ELF-1 (cell line): ENCODE data around the gene CTSE.
"Not testable (repeated sequence)": the region's sequence is repeated elsewhere in the genome, so short reads cannot be mapped to it uniquely, and the experiment has no call there.

Experiments
- DNase-seq: peaks from one replicate; pipeline ENCODE4 v3.0.0-alpha.2; 2016; ENCODE audit warnings: low read depth, low spot score

Gene CTSE

DNA sequence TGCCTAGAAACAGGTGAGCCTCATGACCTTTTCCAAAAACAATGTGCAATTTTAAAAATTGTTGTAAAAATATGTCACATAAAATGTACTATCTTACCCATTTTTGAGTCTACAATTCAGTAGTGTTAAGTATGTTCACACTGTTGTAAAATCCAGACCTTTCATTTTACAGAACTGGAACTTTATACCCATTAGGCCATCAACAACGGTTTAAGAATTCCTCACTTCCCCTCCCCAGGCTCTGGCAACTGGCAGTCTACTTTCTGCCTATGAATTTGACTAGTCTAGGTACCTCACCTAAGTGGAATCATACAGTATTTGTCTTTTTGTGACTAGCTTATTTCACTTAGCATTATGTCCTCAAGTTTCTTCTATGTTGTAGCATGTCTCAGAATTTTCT lies 8.6 kb downstream of the CTSE start:
- DNase-seq = no peak

DNA sequence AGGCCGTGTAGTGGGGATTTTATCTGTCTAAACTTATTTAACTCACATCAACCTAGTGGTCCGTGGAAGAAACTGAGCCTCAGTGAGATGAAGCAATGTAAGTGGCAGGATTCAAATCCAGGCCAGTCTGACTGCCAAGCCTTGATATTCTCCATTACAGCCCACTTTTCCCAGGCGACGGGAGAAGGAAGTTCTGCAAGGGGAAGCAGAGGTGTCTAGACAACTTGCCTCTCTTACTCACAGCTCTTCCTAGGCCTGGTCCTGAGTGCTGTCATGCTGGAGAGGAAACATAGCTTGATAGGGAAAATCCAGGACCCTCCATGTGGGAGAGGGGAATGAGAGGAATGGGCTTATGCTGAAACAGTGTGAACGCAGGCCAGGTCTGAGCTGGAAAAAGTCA lies 9.1 kb downstream of the CTSE start:
- no peak for DNase-seq

DNA sequence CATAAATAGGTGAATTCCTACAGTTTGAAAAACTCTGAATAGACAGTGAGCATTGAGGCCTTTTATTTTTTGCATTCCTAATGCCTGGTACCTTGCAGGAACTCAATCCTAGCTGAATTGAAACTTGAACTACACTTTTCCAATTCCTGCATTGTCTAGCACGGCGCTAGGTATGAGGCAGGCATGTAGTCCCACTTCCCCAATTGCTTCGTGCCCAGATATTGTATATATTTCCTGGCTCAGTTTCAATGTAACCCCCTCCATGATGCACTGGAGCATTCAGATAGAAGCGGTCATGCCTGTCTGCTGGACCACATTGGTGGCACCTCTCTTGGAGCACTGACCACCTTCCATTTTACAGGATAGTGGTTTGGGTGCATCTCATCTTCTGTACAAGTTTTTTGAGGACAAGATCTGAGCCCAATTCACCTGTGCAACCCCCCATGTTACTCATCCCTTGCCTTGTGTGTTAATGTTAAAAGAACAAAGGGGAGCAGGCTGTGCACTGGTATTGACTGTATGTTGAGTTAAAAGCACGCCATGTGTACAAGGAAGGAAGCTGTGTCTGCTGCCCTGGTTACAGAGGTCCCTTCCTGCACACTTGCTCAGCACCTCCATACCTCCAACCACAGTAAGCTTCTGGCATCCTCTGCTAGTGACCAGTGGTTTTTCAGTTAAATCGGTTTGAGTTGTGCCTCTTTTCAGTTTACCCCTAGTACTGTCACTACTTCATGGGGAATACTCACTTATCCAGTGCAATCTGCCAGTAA lies 10.5 kb downstream of the CTSE start:
- DNase-seq = no peak

DNA sequence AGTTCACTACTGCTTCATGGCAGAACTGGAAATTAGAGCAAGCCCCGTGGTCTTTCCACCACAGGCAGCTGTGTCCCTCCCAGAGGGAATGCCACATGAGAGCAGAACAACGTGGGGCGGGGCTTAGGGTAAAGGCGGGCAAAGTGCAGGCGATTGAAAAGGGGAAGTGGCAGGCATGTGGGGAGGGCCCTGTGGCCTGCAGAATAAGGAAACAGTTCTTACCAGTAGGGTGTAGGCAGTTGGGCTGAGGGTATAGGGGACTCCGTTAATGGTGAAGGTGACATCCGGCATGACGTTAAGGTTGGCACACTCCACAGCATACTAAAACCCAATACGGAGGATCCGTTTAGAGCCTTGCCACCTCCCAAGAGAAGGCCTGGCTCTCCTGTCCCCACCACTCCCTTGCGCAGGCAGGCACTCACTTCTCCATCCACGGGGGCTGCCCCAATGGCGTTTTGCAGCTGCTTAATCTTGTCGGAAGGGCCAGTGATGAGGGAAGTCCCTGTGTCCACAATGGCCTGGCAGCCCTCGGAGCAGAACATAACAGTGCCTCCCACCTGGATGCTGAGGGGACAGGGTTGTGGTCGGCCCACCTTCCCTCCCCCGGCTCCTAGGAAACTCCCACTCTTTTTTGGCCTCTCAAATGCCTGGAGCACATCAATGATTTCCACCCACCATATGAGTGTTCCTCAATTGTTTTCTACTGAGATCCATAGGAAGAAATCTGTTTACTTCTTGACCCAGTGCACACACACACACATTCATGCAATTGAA lies 11.4 kb downstream of the CTSE start:
- no peak for DNase-seq

DNA sequence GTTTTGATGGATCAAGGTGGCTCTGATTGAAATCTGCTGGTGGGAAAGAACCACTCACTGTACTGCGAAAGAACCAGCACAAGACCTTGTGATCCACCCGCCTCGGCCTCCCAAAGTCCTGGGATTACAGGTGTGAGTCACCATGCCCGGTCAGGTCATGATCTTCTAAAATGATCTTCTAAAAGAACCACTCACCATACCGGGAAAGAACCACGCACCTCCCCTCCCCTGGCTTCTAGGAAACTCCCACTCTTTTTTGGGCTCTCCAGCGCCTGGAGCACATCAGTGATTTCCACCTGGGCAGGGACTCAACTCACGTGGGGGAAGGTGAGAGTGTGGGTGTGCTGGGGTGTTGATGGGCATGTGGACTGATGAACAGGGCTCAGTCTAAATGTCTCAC lies 12.6 kb downstream of the CTSE start:
- DNase-seq = no peak

DNA sequence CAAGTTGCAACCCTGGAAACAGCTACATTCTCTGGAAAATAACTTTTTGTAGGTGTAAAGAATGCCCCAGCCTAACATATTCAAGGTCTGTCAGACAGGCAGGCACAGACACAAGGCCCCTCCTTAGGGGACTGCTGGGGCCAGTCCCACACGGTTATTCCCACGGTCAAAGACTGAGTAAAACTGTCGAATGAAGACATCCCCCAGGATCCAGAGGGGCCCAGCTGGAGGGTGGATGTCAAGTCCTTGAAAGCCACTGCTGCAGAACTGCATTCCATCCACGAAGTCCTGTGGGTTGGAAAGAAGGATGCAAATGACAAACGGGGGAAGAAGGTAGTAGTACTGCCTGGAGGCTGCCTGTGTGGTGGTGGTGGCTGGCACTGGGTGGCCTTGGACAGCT lies 13.6 kb downstream of the CTSE start:
- DNase-seq = no peak

DNA sequence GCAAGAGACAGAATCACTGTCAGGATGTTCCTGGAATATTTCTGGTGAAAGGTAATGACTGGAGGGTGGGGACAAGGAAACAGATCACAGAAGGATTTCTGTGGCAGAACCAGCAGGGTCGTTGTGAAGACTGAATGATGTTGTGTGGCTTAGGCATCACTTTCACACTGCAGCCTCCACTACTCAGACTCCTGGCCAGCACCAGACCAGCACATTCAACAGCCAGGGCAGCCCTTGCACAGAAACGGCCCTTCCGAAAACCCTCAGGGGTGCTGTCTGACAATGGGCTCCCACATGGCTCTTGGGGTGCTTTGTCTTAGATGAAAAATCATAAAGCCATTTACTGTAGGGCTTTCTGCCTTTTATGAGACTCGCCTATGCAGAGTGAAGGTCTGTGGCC lies 16.7 kb downstream of the CTSE start:
- no peak for DNase-seq

DNA sequence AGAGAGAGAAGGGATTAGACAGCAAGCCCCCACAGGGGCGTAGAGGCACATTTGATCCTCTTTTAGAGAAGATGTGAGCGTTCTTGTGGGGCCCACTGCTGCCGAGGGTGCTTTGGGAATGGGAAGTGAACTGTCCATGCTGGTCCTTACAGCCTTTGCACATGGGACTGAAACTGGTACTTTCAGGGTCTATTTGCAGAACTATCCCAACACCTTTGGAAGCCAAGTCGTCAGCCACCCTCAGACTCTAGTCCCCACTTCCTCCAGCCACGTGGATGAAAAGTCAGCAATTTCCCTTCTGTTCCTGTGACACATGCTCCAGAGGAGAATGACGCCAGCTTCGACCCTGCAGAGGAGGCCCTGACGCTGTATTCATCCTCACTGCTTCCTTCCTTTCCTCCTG lies 17.9 kb downstream of the CTSE start:
- no peak for DNase-seq

DNA sequence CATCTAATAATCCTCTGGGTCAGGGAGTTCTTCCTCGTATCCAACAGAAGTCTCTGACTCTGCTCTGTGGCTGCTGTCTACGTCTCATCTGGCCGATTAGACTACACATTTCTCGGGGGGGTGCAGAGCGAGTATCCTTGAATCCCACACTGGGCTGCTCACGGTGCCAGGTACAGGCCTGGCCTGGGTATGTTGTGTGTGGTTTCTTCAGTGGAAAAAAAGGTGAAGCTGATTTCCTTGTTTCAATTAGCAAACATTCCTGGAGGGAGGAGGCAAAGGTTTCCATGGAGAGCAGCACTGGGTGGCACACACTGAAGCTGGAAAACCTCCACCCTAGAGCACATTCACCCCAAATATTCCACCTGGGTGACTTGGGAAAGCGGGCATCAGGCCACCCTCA lies 18.5 kb downstream of the CTSE start:
- no peak for DNase-seq

DNA sequence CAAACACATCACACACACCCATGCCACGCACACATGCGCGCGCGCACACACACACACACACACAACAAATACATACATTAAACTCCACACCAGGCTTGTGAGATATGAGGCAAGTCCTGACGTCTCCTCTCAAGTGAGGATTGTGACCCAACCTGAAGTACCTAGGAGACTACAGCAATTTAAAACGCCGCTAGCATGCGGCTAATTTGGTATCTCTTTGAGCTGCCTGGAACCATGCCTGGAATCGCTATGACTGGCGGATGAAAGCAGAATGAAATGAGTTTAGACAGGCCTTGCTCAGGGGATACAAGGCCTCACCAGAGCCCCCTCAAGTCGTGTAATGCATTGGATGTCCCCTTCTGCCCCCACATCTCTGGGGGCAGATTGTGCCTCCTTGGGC lies 18.9 kb downstream of the CTSE start:
- no peak for DNase-seq

DNA sequence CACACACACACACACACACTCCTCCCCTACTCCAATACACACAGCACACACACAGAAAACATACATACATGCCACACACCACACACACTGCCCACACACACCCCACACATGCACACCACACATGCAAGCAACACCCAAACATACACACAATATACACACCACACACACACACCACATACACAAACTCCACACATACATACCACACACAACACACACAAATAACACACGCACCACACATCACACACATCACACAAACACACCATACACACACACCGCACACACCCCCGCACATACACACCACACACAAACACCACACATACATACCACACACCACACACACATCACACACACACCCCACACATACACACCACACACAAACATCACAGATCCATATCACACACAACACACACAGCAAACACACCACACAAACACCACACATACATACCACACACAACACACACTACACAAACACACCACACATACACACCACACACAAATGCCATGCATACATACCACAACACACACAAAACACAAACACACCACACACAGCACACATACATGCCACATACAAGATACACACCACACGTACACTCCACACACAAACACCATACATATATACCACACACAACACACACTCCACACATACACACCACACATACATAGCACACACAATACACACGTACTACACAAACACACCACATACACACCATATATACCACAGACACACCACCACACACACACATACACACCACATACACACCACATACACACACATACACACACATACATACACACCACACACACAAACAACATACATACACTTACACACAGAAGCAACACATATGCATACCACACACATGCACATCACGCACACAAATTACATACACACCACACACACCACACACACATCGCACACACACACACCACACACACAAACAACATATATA lies 19.6 kb downstream of the CTSE start:
- no peak for DNase-seq

DNA sequence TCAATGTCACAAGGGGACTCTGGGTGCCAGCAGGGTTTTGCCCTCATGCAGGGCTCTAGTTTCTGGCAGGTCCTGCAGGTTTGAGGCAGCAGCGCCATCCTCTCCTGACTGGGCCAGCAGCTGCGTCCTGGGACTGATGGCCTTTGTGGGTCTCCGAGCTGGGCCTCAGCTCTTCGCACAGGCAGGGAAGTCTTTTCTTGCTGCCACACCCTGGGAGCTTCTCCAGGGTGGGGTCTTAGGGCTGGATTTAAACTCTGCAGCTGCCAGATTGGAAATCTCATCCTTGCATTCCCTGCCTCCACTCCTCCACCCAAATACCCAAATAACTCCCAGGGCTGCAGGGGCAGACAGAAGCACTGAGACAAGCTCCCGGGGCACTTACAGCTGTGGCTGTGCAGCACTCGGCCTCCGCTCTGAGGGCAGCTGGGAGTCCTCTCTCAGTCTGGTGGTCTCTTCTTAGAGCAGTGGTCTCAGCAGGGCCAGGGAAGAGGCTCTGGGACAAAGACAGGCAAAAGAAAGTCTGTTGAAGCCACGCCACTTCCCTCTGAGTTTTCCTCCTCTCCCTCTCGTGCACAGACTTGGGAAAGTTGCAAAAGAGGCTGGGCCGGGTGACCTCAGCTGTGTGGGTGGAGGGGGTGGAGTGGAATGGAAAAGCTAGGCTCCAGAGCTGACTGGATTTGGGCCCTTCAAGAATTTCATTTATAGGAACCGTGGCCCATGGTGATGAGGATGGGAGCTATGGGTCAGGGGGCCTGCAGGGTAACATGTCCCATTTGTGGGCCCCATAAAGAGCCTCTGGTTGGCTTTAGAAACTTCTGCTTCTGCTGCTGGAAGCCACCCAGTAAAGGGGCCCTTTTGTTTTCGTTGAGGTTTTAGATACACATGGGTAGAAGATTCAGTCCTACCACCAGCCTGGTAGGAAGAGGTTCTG lies 20.6 kb downstream of the CTSE start, which contains the start of gene RAB7B:
Gene RAB7B (minus strand): TSS at position 525 of the 931 bp plus-strand sequence. CDS start 9,260 bp downstream, outside the sequence.
- peak; percentile 22 for DNase-seq

DNA sequence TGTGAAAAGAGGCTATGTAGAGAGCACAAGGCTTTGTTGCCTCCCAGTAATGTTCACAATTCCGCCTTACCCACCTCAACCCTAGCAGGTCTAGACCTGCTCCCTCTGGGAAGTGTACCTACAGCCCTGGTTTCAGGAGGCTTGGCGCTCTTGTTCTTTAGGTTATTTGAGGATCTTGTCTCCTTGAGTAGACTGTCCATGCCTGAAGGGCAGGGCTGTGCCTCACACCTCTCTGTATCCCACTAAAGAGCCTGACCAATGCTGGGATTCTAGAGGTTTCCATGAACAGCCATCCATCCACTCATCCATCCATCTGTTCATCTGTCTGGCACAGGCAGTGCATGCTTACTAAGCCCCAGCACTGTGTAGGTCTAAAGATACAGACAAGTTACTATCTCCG lies 21.5 kb downstream of the CTSE start:
- DNase-seq = no peak

DNA sequence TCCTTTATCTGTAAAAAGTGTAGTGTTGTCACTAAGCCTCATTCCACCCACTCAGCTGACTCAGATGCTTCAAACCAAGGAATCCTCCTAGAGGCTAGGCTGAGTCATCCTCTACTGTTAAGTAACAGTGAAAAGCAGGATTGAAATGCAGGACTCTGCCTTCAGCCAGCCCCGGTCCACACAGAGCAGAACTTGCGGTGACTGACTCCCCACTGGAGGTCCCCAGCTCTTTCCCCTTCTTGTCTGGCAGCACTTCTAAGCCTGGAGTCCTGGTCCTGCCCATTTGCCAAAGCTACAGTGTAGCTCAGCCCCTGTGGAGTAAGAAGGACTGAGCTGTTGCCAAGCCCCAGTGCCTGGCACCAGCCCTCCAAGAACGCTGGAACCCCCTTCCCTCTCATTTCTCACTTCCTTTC lies 22.2 kb downstream of the CTSE start:
- DNase-seq = peak; percentile 43

DNA sequence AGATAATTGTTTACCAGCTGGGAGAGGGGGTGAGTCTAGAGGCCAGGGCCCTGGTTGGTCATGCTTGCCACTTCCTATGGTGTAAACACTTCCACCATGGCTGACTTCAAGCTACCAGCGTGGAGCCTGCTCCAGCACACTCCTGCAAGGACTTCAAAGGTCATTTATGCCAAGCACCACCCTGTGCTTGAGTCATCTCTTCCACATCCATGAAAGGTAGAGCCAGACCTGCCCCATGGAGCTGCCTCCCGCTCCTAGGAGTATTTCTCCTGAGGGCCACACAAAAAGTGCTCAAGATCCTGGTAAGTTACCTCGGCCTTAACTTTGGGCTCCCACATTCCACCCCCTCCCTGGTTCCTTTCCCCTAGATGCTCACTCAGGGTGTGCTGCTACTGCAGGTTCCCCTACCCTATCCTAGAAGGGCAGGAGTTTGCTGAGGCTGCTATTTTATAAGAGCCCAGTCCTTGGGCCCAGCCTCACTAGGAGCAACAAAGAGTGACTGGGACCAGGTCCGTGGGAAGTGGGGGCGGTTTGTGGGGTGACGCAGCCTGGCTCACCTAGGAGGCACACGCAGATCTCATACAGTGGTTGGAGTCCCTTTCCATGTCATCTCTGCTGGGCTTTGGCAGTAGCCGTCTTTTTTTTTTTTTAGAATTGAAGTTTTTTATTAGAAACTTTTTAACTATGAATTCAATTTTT lies 22.9 kb downstream of the CTSE start:
- DNase-seq = no peak

DNA sequence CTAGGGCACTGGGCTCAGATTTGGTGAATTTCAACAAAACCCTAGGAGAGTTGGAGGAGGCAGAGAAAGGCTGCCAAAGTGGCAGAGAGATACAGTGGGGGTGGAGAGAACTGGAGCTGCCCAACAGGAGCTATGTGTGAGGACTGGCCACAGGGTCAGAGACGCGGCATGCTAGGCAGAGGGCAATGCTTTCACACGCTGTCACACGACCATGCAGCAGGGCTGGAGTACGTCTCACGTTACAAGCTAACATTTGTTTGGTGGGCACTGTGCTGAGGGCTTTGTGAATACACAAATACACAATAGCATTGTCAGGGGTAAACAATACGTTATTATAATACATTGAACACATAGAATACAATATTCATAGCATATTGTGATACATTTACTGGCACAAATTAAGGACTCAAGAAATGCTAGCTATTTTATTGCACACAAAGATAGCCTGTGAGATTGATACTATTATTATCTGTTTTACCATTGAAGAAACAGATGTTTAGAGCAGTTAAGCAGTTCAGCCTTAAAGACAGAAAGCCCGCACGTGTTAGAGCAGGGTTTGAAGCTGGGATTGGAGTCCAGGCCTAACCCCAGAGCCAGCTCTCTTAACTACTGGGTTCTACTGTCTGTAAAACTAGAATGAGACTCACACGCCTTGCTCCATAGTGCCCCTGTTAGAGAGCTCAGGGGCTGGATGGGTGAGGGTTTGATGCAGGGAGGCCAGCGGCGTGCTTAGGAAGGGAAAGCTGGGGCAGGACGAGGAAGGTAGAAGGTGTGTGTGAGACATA lies 25.0 kb downstream of the CTSE start:
- no peak for DNase-seq

DNA sequence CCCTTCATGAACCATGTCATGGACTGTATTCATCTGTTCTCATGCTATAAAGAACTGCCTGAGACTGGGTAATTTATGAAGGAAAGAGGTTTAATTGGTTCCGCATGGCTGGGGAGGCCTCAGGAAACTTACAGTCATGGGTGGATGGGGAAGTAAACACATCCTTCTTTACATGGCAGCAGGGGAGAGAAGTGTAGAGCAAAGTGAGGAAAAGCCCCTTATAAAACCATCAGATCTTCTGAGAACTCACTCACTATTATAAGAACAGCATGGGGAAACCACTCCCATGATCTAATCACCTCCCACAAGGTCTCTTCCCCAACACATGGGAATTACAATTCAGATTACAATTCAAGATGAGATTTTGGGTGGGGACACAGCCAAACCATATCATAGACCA lies 27.1 kb downstream of the CTSE start:
- not testable (repeated sequence) for DNase-seq

DNA sequence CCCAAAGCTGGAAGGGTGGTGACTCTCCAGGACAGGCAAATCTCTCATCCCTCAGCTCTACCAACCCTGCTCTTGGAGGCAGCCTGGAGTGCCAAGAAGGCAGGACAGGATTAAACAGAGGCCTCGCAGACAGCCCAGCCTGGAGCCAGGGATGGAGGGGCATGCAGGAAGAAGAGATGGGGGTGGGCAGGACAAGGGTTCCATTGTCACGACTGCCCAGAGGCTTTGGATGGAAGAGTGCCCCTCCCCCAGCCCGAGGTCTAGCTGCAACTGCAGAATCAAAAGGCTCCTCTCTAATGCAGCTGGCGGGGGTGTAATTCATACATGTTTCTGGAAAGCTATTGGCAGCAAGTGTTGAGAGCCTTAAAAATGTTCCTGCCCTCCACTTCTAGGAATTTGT lies 29.3 kb downstream of the CTSE start:
- no peak for DNase-seq

DNA sequence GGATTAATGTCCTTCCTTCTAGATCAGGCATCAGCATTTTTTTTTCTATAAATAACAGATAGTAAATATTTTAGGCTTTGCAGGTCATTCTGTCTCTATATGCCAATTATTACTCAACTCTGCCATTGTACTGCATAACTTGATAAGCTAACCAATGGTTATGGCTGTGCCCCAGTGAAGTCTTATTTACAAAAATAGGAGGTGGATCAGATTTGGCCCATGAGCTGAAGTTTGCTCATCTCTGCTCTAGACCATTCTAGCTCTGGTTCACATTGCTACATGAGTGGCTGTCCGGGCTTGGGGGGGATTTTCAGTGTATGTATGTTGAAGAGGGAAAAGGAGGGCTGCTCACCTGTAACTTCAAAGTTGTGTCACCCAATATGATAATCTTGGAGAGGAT lies 30.6 kb downstream of the CTSE start:
- no peak for DNase-seq
